DOHH2 (cell line): ENCODE results near the gene HVCN1.

Experiments used
- CTCF ChIP-seq: fragments of 200-600 bp; sonication (generic); IDR thresholded peaks from one replicate; pipeline ENCODE4 v1.5.1; 2014; ENCODE audit warnings: antibody characterized with exemption, mild to moderate bottlenecking, low read depth, low read length; ENCODE audit not compliant: poor library complexity, severe bottlenecking
- EZH2phosphoT487 ChIP-seq: fragments of 200-600 bp; sonication (generic); IDR thresholded peaks from 2 replicates; pipeline ENCODE4 v1.6.1; 2017; ENCODE audit warnings: borderline replicate concordance, mild to moderate bottlenecking, antibody characterized with exemption, low read length, moderate library complexity, mixed read lengths

DNA sequence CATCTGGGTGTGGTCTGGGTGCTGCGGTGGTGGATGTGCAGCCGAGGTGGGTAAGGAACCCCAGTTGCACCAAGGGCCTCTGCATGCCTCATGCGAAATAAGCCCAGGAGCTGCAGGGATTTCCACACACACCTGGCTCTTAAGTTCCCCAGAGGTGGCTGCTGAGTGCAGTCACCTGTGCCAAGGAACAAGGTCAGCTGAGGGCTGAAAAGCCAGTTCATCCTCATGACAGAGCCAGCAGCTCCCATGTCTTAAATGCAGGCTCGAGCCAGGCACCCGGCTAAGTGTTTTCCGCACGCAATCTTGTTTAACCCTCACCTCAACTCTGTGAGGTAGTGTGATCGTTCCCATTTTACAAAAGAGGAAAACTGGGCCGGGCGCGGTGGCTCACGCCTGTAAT is 9.7 kb downstream of the HVCN1 start:
- TF ChIP-seq EZH2phosphoT487 (no peak), CTCF (no peak)
